Ovary (tissue), 9 donors: ENCODE data around the gene ETV3. TPM values are rescaled to one million over a fixed set of nuclear protein-coding genes. Genes with fewer than 3 reads are reported as not detected.

Source experiments
- DNase-seq, 5 donors: peaks; one replicate each; pipeline ENCODE4 v3.0.0-alpha.2; 2019 to 2020
- H3K27ac ChIP-seq, 2 donors: fragments of 200-600 bp; one replicate each; pipeline versions ENCODE4 v1.5.1 to v1.8.0; 2019 to 2022
- H3K27me3 ChIP-seq: fragments of 200-600 bp; one replicate; pipeline ENCODE4 v1.8.0; 2022
- H3K36me3 ChIP-seq: fragments of 200-600 bp; sonication (generic); one replicate; pipeline ENCODE4 v1.5.1; 2019
- H3K4me1 ChIP-seq: one replicate; pipeline ENCODE4 v1.8.1; 2013; ENCODE audit warnings: mild to moderate bottlenecking, moderate library complexity; ENCODE audit not compliant: insufficient read depth
- H3K4me3 ChIP-seq: fragments of 200-600 bp; sonication (generic); one replicate; pipeline ENCODE4 v1.5.1; 2017
- H3K9me3 ChIP-seq, 2 donors: fragments of 200-600 bp in 1 of 2; sonication (generic) in 1 of 2; one replicate each; pipeline versions ENCODE4 v1.5.1 to v1.8.1; 2013 to 2019; ENCODE audit warnings: mild to moderate bottlenecking in 1 of 2, moderate library complexity in 1 of 2
- CTCF ChIP-seq, 3 donors: fragments of 450-650 bp in 2 of 3; fragments of 200-600 bp in 1 of 3; IDR thresholded peaks; one replicate each; pipeline versions ENCODE4 v1.5.1 to v1.8.0; 2016 to 2022; ENCODE audit warnings: antibody characterized with exemption in 3 of 3, mild to moderate bottlenecking in 1 of 3
- EP300 ChIP-seq: sonication (generic); formaldehyde crosslinking; IDR thresholded peaks from one replicate; pipeline ENCODE4 v1.6.1; 2017; ENCODE audit warnings: antibody characterized with exemption
- POLR2A ChIP-seq: fragments of 450-650 bp; IDR thresholded peaks from one replicate; pipeline ENCODE4 v1.6.1; 2017; ENCODE audit warnings: antibody characterized with exemption, mild to moderate bottlenecking, moderate library complexity
- WGBS, 3 donors: extraction: QIAGEN DNeasy Blood & Tissue Kit in 1 of 3; methylation state at CpG; one replicate each; pipeline versions ENCODE4 v1.1.5 to v1.1.7; 2013 to 2017; 5-methylcytosine and 5-hydroxymethylcytosine counted together
- intact Hi-C, 4 donors: fragments of 100-400 bp; cut with DNase I; formaldehyde crosslinking; loops; one replicate each; pipeline versions ENCODE4 v1.11.0 to v1.15.1; 2022 to 2023
- polyA plus RNA-seq, 2 donors: library from polyadenylated mRNA; stranded (reverse); fragments of 200-250 nt in 1 of 2; fragments of 350-450 nt in 1 of 2; fragmentation: Illumina TruSeq in 1 of 2; extraction: RNeasy Lipid Tissue Mini Kit (QIAGEN cat#74804) in 1 of 2; gene quantifications; one replicate each; pipeline ENCODE4 v1.2.3, GENCODE V29; 2013 to 2014
- total RNA-seq, 7 donors: library from RNA; depleted of rRNA in 2 of 7; stranded (reverse); fragments of >200 nt in 2 of 7; fragmentation: NEBNext Ultra II Directional in 3 of 7; extraction: Animal tissue kit (Norgen Biotek cat#: 25700) in 3 of 7; gene quantifications; one replicate each; pipeline versions ENCODE4 v1.1.0 to v1.2.4, GENCODE V29; 2016 to 2023
- donor health status: DM: no; HTN: no; CAD: no; lungs with moderate emphysema.
- donor health status: DM: no; HTN: no; CAD: no.
- donor health status: Bipolar disorder and iron deficiency.
- donor health status: DM: yes; HTN: yes; CAD: no.
- donor health status: DM: no; HTN: no; CAD: no.
- donor health status: DM: yes; HTN: yes; CAD: no.

The ETV3 gene
- total and polyA plus RNA-seq, 9 donors = 8.0 to 36.4 (median 22.5) TPM

GRCh38 chr1:157151073-157151472 is 12.9 kb upstream of the ETV3 start:
- H3K36me3 ChIP-seq = no peaks in the 10 kb centered on the region
- no peak overlapping the region for H3K4me3 ChIP-seq
- H3K4me1 ChIP-seq = peaks cover 7% of the 10 kb centered on the region
- no peak for DNase-seq
- TF ChIP-seq POLR2A (no peak), CTCF (IDR thresholded peaks at IDR 0.05) (no peak), EP300 (no peak)
- WGBS, 3 donors = 75 to 84% (median 76%) methylated on average over 3 of the region's 3 CpGs
- H3K27me3 ChIP-seq = no peaks in the 10 kb centered on the region
- H3K27ac ChIP-seq = no peak overlapping the region
- intact Hi-C loops = no loop called here
- no peaks in the 10 kb centered on the region for H3K9me3 ChIP-seq

- DNase-seq = no peak
- intact Hi-C loops = no loop called here
- TF ChIP-seq EP300 (no peak), CTCF (IDR thresholded peaks at IDR 0.05) (no peak), POLR2A (no peak)
- no peak overlapping the region for H3K27ac ChIP-seq
- H3K27me3 ChIP-seq = no peaks in the 10 kb centered on the region
- 88 to 94% (median 94%) methylated on average over 6 of the region's 6 CpGs for WGBS, 3 donors
- H3K36me3 ChIP-seq = no peaks in the 10 kb centered on the region
- H3K9me3 ChIP-seq = no peaks in the 10 kb centered on the region
- H3K4me3 ChIP-seq = no peak overlapping the region
- H3K4me1 ChIP-seq = peaks cover 6% of the 10 kb centered on the region
Observed at GRCh38 chr1:157150631-157151030, 12.4 kb upstream of the ETV3 start.

- 51 to 59% (median 52%) methylated on average over 10 of the region's 10 CpGs for WGBS, 3 donors
- no peaks in the 10 kb centered on the region for H3K27me3 ChIP-seq
- H3K9me3 ChIP-seq = no peaks in the 10 kb centered on the region
- no peaks in the 10 kb centered on the region for H3K4me1 ChIP-seq
- no peak for DNase-seq
- TF ChIP-seq POLR2A (no peak), EP300 (no peak), CTCF (IDR thresholded peaks at IDR 0.05) (no peak)
- H3K4me3 ChIP-seq = no peak overlapping the region
- no peak overlapping the region for H3K27ac ChIP-seq
- intact Hi-C loops = loop anchor here in 1 of 4 donors (5.0 kb wide), 1 partner anchor 371 kb away; no protein-coding TSS in a partner anchor
- no peaks in the 10 kb centered on the region for H3K36me3 ChIP-seq
Observed at GRCh38 chr1:157147906-157148700, 9.9 kb upstream of the ETV3 start.

GRCh38 chr1:157147037-157147436 is 8.8 kb upstream of the ETV3 start:
- DNase-seq = no peak
- Histone ChIP-seq H3K36me3 (no peaks in the 10 kb centered on the region), H3K4me3 (no peak overlapping the region), H3K27ac (no peak overlapping the region), H3K9me3 (no peaks in the 10 kb centered on the region), H3K27me3 (no peaks in the 10 kb centered on the region), H3K4me1 (no peaks in the 10 kb centered on the region)
- 54 to 83% (median 69%) methylated on average over 1 of the region's 1 CpG for WGBS, 3 donors
- intact Hi-C loops = loop anchor here in 1 of 4 donors (5.0 kb wide), 1 partner anchor 370 kb away; no protein-coding TSS in a partner anchor
- TF ChIP-seq POLR2A (no peak), CTCF (IDR thresholded peaks at IDR 0.05) (no peak), EP300 (no peak)
